SK-N-SH (cell line): ENCODE data around the gene RALA. TPM values are rescaled to one million over a fixed set of nuclear protein-coding genes. Genes with fewer than 3 reads are reported as not detected.

Experiments
- CTCF ChIA-PET: fragments of 300-600, 350-600 bp; formaldehyde crosslinking; extraction: SDS; loops from one replicate; lab custom pipeline; 2021; lab: Yijun Ruan, JAX
- POLR2A ChIA-PET: fragments of 350-600 bp; sonication (Branson Sonifier 250); formaldehyde crosslinking; extraction: SDS; loops from one replicate; lab custom pipeline; 2020; ENCODE audit warnings: antibody characterized with exemption, inconsistent platforms; lab: Yijun Ruan, JAX
- DNase-seq: peaks from one replicate; pipeline ENCODE4 v3.0.0; 2012
- H2AFZ ChIP-seq: fragments of 200-600 bp; sonication (generic); 2 replicates; pipeline ENCODE4 v1.8.1; 2016; ENCODE audit warnings: antibody characterized with exemption, mild to moderate bottlenecking, low read depth
- H3F3A ChIP-seq: fragments of 200-600 bp; sonication (generic); replicated peaks from 2 replicates; pipeline ENCODE3; 2016; ENCODE audit warnings: antibody characterized with exemption, mild to moderate bottlenecking; ENCODE audit not compliant: insufficient read depth
- H3K27ac ChIP-seq, 2 experiments: fragments of 200-500 bp in 1 of 2; fragments of 200-600 bp in 1 of 2; sonication (Bioruptor generic) in 1 of 2; sonication (generic), shearing (Covaris generic) in 1 of 2; 2 replicates each; pipeline versions ENCODE4 v1.5.1 to v1.6.1; 2014 to 2016; ENCODE audit warnings: low read depth in 2 of 2, inconsistent platforms in 1 of 2, low read length in 1 of 2, mild to moderate bottlenecking in 1 of 2, mixed read lengths in 1 of 2
- H3K27me3 ChIP-seq: fragments of 200-600 bp; sonication (generic), shearing (Covaris generic); 2 replicates; pipeline ENCODE4 v1.6.1; 2016; ENCODE audit warnings: mixed run types; ENCODE audit not compliant: insufficient read depth
- H3K36me3 ChIP-seq, 2 experiments: fragments of 200-500 bp in 1 of 2; fragments of 200-600 bp in 1 of 2; sonication (Bioruptor generic) in 1 of 2; sonication (generic) in 1 of 2; replicated peaks in 1 of 2; 2 replicates each; pipeline versions ENCODE3 to v1.5.1; 2014 to 2016; ENCODE audit warnings: low read length in 1 of 2, mild to moderate bottlenecking in 1 of 2; ENCODE audit not compliant: insufficient read depth in 2 of 2, control insufficient read depth in 1 of 2
- H3K4me1 ChIP-seq, 2 experiments: fragments of 200-500 bp in 1 of 2; fragments of 200-600 bp in 1 of 2; sonication (Bioruptor generic) in 1 of 2; sonication (generic), shearing (Covaris generic) in 1 of 2; 2 replicates each; pipeline versions ENCODE4 v1.5.1 to v1.6.1; 2014 to 2016; ENCODE audit warnings: low read depth in 1 of 2, low read length in 1 of 2, mixed run types in 1 of 2; ENCODE audit not compliant: insufficient read depth in 2 of 2, control insufficient read depth in 1 of 2
- H3K4me2 ChIP-seq: fragments of 200-600 bp; sonication (generic), shearing (Covaris generic); 2 replicates; pipeline ENCODE4 v1.6.1; 2017; ENCODE audit warnings: mixed run types
- H3K4me3 ChIP-seq, 2 experiments: fragments of 200-500 bp in 1 of 2; fragments of 200-600 bp in 1 of 2; sonication (Bioruptor generic) in 1 of 2; sonication (generic), shearing (Covaris generic) in 1 of 2; 2 replicates each; pipeline versions ENCODE4 v1.5.1 to v1.8.1; 2014 to 2016; ENCODE audit warnings: low read depth in 2 of 2, inconsistent platforms in 1 of 2, low read length in 1 of 2, mild to moderate bottlenecking in 1 of 2, mixed read lengths in 1 of 2, moderate library complexity in 1 of 2
- H3K79me2 ChIP-seq: fragments of 200-600 bp; sonication (generic); 2 replicates; pipeline ENCODE4 v1.8.1; 2017; ENCODE audit warnings: mild to moderate bottlenecking; ENCODE audit not compliant: insufficient read depth
- H3K9ac ChIP-seq: fragments of 200-600 bp; sonication (generic); 2 replicates; pipeline ENCODE4 v1.6.1; 2017; ENCODE audit warnings: mixed run types
- H3K9me2 ChIP-seq: fragments of 200-600 bp; sonication (generic); 2 replicates; pipeline ENCODE4 v1.6.1; 2017; ENCODE audit warnings: mixed run types
- H3K9me3 ChIP-seq: fragments of 200-600 bp; sonication (generic); 2 replicates; pipeline ENCODE4 v1.6.1; 2017; ENCODE audit warnings: mixed run types, mild to moderate bottlenecking, moderate library complexity
- H4K20me1 ChIP-seq: fragments of 200-600 bp; sonication (generic); 2 replicates; pipeline ENCODE4 v1.6.1; 2017; ENCODE audit warnings: mild to moderate bottlenecking, mixed run types; ENCODE audit not compliant: insufficient read depth
- CHD2 ChIP-seq: fragments of 150-350 bp; IDR thresholded peaks from 2 replicates; pipeline ENCODE4 v1.6.1; 2018; ENCODE audit warnings: low read length; ENCODE audit not compliant: partially characterized antibody
- ELF1 ChIP-seq: IDR thresholded peaks from 2 replicates; pipeline ENCODE4 v1.4.0; 2012
- EP300 ChIP-seq, 2 experiments: IDR thresholded peaks; 2 replicates each; pipeline versions ENCODE4 v1.4.0 to v1.6.1; 2012; ENCODE audit warnings: borderline replicate concordance in 1 of 2, low read depth in 1 of 2, low read length in 1 of 2
- EZH2phosphoT487 ChIP-seq: fragments of 200-600 bp; sonication (generic); IDR thresholded peaks from 2 replicates; pipeline ENCODE4 v1.6.1; 2017; ENCODE audit warnings: low read depth, mixed run types, mild to moderate bottlenecking, antibody characterized with exemption, moderate library complexity, borderline replicate concordance
- FOSL2 ChIP-seq: IDR thresholded peaks from 2 replicates; pipeline ENCODE4 v1.4.0; 2012; ENCODE audit warnings: low read depth, mild to moderate bottlenecking, moderate library complexity, borderline replicate concordance
- GATA2 ChIP-seq: sonication (generic); formaldehyde crosslinking; IDR thresholded peaks from 2 replicates; pipeline ENCODE4 v1.5.0; 2020; ENCODE audit warnings: mild to moderate bottlenecking, missing genetic modification reagents
- MEF2A ChIP-seq: IDR thresholded peaks from 2 replicates; pipeline ENCODE4 v1.4.0; 2012; ENCODE audit warnings: low read depth, borderline replicate concordance
- NFIC ChIP-seq: IDR thresholded peaks from 2 replicates; pipeline ENCODE4 v1.4.0; 2012; ENCODE audit warnings: borderline replicate concordance
- NRF1 ChIP-seq: IDR thresholded peaks from 2 replicates; pipeline ENCODE4 v1.6.1; 2012; ENCODE audit warnings: low read depth, mild to moderate bottlenecking, low read length
- POLR2AphosphoS5 ChIP-seq: IDR thresholded peaks from 2 replicates; pipeline ENCODE4 v1.6.1; 2012; ENCODE audit warnings: low read depth, low read length
- RAD21 ChIP-seq: IDR thresholded peaks from 2 replicates; pipeline ENCODE4 v1.6.1; 2012; ENCODE audit warnings: mild to moderate bottlenecking, low read length
- RCOR1 ChIP-seq: fragments of 150-350 bp; IDR thresholded peaks from 2 replicates; pipeline ENCODE4 v1.6.1; 2017; ENCODE audit warnings: antibody characterized with exemption, low read length
- REST ChIP-seq: IDR thresholded peaks from 2 replicates; pipeline ENCODE4 v1.6.1; 2012; ENCODE audit warnings: mild to moderate bottlenecking, low read depth, low read length, moderate library complexity
- RXRA ChIP-seq: IDR thresholded peaks from 2 replicates; pipeline ENCODE4 v1.4.0; 2012; ENCODE audit warnings: low read depth, mild to moderate bottlenecking, borderline replicate concordance
- SIN3A ChIP-seq: IDR thresholded peaks from 2 replicates; pipeline ENCODE4 v1.6.1; 2012; ENCODE audit warnings: low read depth, mild to moderate bottlenecking, low read length, moderate library complexity, borderline replicate concordance
- TCF12 ChIP-seq: IDR thresholded peaks from 2 replicates; pipeline ENCODE4 v1.4.0; 2012
- TEAD4 ChIP-seq: IDR thresholded peaks from 2 replicates; pipeline ENCODE4 v1.4.0; 2012; ENCODE audit warnings: mild to moderate bottlenecking, borderline replicate concordance; ENCODE audit not compliant: insufficient read depth
- USF2 ChIP-seq: fragments of 150-350 bp; IDR thresholded peaks from 2 replicates; pipeline ENCODE4 v1.6.1; 2017; ENCODE audit warnings: antibody characterized with exemption, low read length, low read depth, borderline replicate concordance
- ZBTB33 ChIP-seq: IDR thresholded peaks from 2 replicates; pipeline ENCODE4 v1.4.0; 2012; ENCODE audit warnings: low read depth, borderline replicate concordance
- WGBS: methylation state at CpG from one replicate; pipeline ENCODE4 v1.1.6; 2017; ENCODE audit warnings: low lambda C conversion rate; 5-methylcytosine and 5-hydroxymethylcytosine counted together
- polyA plus RNA-seq, 3 experiments: library from polyadenylated mRNA; depleted of rRNA; stranded (reverse); fragments of >200 nt; gene quantifications; 2 replicates each; pipeline ENCODE4 v1.2.3, GENCODE V29; 2012
- TF ChIP-seq, protein P1 (sequence below): IDR thresholded peaks from 2 replicates; pipeline ENCODE4; 2012

RALA gene
- polyA plus RNA-seq, 1 of the 3 experiments (the other 2 are of a cell fraction), result 29.0 TPM

GRCh38 chr7:39609935-39610263 is 13.5 kb upstream of the RALA start (continued):
- TF ChIP-seq REST, result no peak

GRCh38 chr7:39613577-39613976 is 9.8 kb upstream of the RALA start:
- Histone ChIP-seq H3F3A (peaks cover 38% of the 10 kb centered on the region), H3K36me3 (no peaks in the 10 kb centered on the region), H3K79me2 (no peaks in the 10 kb centered on the region), H3K4me2 (peak overlapping the region; percentile 42), H4K20me1 (no peaks in the 10 kb centered on the region), H2AFZ (no peak overlapping the region), H3K27me3 (no peaks in the 10 kb centered on the region), H3K9me3 (no peaks in the 10 kb centered on the region), H3K9me2 (no peaks in the 10 kb centered on the region), H3K27ac (peak overlapping the region in 1 of 2 experiments; percentile 73; a peak in 3 of 4 replicates), H3K9ac (no peak overlapping the region; the same call in 1 of the 2 replicates), H3K4me1 (peaks cover 16 to 46% of the 10 kb centered on the region in 2 experiments), H3K4me3 (no peak overlapping the region)
- ChIA-PET POLR2A (interaction anchor here (1.5 kb wide), 1 partner anchor 9 kb away, joined by 10 read pairs; the partner anchor contains the start of gene RALA), CTCF (interaction anchor here (0.7 to 2.4 kb wide), 4 partner anchors 9 to 33 kb away, joined by 3 to 12 read pairs (median 7); partner anchors contain the start of gene RALA)
- DNase-seq, result peak; percentile 43
- WGBS, result 13% methylated on average over 4 of the region's 4 CpGs
- 0 out of 2 replicates have a peak, but pooled peaks have one; percentile 16 for TF ChIP-seq MEF2A
- no peak for TF ChIP-seq RAD21
- TF ChIP-seq, protein P1, sequence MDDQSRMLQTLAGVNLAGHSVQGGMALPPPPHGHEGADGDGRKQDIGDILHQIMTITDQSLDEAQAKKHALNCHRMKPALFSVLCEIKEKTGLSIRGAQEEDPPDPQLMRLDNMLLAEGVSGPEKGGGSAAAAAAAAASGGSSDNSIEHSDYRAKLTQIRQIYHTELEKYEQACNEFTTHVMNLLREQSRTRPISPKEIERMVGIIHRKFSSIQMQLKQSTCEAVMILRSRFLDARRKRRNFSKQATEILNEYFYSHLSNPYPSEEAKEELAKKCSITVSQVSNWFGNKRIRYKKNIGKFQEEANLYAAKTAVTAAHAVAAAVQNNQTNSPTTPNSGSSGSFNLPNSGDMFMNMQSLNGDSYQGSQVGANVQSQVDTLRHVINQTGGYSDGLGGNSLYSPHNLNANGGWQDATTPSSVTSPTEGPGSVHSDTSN, result peak; percentile 90
- no peak for TF ChIP-seq REST
- TF ChIP-seq NFIC, result peak; percentile 63; the same call in 1 of the 2 replicates
- peak; percentile 42; the same call in 1 of the 2 replicates for TF ChIP-seq ZBTB33
- TF ChIP-seq TEAD4, result peak; percentile 73; the same call in 1 of the 2 replicates
- peak; percentile 77 for TF ChIP-seq FOSL2
- no peak for TF ChIP-seq GATA2 (CRISPR knock-in tag)
- no peak for TF ChIP-seq NRF1
- TF ChIP-seq ELF1, result no peak; the same call in 1 of the 2 replicates
- peak; percentile 96 for TF ChIP-seq TCF12
- no peak for TF ChIP-seq USF2
- peak; percentile 70; the same call in 1 of the 2 replicates for TF ChIP-seq POLR2AphosphoS5
- TF ChIP-seq SIN3A, result no peak
- peak; percentile 52; the same call in 1 of the 2 replicates for TF ChIP-seq RXRA
- TF ChIP-seq CHD2, result no peak
- TF ChIP-seq RCOR1, result no peak
- peak; percentile 11 to 89; a peak in 3 of 4 replicates for TF ChIP-seq EP300 (IDR thresholded peaks at IDR 0.05; ENCODE audit: borderline replicate concordance in 1 of 2, low read depth in 1 of 2, low read length in 1 of 2)
- no peak for TF ChIP-seq EZH2phosphoT487
